Measurements from ENCODE around the gene GALNT17. TPM values are rescaled to one million over a fixed set of nuclear protein-coding genes. Genes with fewer than 3 reads are reported as not detected.

The GALNT17 gene
- total RNA-seq, 1 experiment from 2014 or later: not detected

DNA sequence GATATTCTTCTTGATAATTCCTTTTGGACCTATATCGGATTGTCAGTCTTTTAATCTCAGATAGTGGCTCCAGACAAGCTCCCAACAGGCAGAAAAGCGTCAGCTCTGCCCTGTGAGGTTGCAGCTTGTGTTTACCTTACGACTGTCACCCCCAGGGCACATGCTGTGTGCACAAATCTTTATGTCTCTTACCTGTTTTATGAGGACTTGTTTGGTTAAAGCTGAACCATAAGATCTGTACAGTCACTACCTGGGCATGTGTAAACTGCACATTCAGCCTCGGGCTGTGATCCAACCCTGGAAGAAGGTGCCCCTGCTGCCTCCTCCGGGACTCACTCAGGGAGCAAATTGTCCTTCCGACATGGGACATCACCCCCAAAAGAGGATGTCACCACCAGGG is 119.8 kb downstream of the GALNT17 start:
- H3K27ac ChIP-seq (ENCODE audit: low read length): no peak overlapping the region
- intact Hi-C loops (cut with micrococcal nuclease; ENCODE audit: unreplicated experiment): no loop called here
- ATAC-seq (no peak), DNase-seq (ENCODE audit: low read depth, low spot score) (no peak)
- ChIA-PET POLR2A (no interaction called here), CTCF (no interaction called here)
- no peaks in the 10 kb centered on the region for H3K9me3 ChIP-seq (ENCODE audit: control insufficient read depth, insufficient read depth, low read depth, low read length)
- no TSS peak for BruUV-seq (replicated peaks)
- no peaks in the 10 kb centered on the region for H3K4me1 ChIP-seq (ENCODE audit: control insufficient read depth, insufficient read depth, low read length)
- H3K27me3 ChIP-seq (ENCODE audit: control insufficient read depth, insufficient read depth, low read length): no peaks in the 10 kb centered on the region
- H3K4me3 ChIP-seq (ENCODE audit: low read depth in 2 of 2, low read length in 2 of 2): no peak overlapping the region
- TF ChIP-seq POLR2AphosphoS5 (IDR thresholded peaks at IDR 0.05; ENCODE audit: low read depth, low read length) (no peak), SIN3A (IDR thresholded peaks at IDR 0.05; ENCODE audit: borderline replicate concordance, insufficient read depth, low read depth, low read length) (no peak), TCF7L2 (IDR thresholded peaks at IDR 0.05; ENCODE audit: low read depth, low read length) (no peak)
- TF ChIP-seq, protein P1, sequence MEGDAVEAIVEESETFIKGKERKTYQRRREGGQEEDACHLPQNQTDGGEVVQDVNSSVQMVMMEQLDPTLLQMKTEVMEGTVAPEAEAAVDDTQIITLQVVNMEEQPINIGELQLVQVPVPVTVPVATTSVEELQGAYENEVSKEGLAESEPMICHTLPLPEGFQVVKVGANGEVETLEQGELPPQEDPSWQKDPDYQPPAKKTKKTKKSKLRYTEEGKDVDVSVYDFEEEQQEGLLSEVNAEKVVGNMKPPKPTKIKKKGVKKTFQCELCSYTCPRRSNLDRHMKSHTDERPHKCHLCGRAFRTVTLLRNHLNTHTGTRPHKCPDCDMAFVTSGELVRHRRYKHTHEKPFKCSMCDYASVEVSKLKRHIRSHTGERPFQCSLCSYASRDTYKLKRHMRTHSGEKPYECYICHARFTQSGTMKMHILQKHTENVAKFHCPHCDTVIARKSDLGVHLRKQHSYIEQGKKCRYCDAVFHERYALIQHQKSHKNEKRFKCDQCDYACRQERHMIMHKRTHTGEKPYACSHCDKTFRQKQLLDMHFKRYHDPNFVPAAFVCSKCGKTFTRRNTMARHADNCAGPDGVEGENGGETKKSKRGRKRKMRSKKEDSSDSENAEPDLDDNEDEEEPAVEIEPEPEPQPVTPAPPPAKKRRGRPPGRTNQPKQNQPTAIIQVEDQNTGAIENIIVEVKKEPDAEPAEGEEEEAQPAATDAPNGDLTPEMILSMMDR (IDR thresholded peaks at IDR 0.05): no peak
- TF ChIP-seq, protein P2, sequence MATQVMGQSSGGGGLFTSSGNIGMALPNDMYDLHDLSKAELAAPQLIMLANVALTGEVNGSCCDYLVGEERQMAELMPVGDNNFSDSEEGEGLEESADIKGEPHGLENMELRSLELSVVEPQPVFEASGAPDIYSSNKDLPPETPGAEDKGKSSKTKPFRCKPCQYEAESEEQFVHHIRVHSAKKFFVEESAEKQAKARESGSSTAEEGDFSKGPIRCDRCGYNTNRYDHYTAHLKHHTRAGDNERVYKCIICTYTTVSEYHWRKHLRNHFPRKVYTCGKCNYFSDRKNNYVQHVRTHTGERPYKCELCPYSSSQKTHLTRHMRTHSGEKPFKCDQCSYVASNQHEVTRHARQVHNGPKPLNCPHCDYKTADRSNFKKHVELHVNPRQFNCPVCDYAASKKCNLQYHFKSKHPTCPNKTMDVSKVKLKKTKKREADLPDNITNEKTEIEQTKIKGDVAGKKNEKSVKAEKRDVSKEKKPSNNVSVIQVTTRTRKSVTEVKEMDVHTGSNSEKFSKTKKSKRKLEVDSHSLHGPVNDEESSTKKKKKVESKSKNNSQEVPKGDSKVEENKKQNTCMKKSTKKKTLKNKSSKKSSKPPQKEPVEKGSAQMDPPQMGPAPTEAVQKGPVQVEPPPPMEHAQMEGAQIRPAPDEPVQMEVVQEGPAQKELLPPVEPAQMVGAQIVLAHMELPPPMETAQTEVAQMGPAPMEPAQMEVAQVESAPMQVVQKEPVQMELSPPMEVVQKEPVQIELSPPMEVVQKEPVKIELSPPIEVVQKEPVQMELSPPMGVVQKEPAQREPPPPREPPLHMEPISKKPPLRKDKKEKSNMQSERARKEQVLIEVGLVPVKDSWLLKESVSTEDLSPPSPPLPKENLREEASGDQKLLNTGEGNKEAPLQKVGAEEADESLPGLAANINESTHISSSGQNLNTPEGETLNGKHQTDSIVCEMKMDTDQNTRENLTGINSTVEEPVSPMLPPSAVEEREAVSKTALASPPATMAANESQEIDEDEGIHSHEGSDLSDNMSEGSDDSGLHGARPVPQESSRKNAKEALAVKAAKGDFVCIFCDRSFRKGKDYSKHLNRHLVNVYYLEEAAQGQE (IDR thresholded peaks at IDR 0.05; ENCODE audit: insufficient read depth in 1 of 2, low read depth in 2 of 2, low read length in 1 of 2): no peak
- in situ Hi-C loops (cut with HindIII; ENCODE audit: low pct_unique_long_range_greater_than_20kb, low sequenced_read_pairs): no loop called here
- H3K36me3 ChIP-seq (ENCODE audit: control insufficient read depth, insufficient read depth, low read length): no peaks in the 10 kb centered on the region

DNA sequence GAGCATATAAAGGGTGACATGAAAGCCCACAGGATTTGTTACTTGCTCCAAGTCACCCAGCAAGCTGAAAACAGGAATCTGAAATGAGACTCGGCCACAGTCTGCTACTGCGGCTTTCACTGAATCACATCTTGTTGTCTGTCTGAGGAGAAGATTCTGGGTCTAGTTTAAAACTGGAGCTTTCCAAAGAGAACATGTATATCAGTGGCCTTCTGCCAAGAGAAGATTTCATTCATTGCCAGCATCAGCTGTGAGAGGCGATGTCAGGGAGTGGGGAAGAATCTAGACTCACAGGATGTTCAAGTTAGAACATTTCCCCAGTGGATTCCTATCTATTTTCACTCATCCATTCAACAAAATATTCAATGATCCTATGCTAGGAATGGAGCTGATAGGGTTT is 122.8 kb downstream of the GALNT17 start:
- no peak overlapping the region for H3K27ac ChIP-seq (ENCODE audit: low read length)
- in situ Hi-C loops (cut with HindIII; ENCODE audit: low pct_unique_long_range_greater_than_20kb, low sequenced_read_pairs): no loop called here
- intact Hi-C loops (cut with micrococcal nuclease; ENCODE audit: unreplicated experiment): no loop called here
- no TSS peak for BruUV-seq (replicated peaks)
- H3K36me3 ChIP-seq (ENCODE audit: control insufficient read depth, insufficient read depth, low read length): no peaks in the 10 kb centered on the region
- H3K27me3 ChIP-seq (ENCODE audit: control insufficient read depth, insufficient read depth, low read length): no peaks in the 10 kb centered on the region
- POLR2A ChIA-PET: no interaction called here
- no peak for ATAC-seq
- H3K4me1 ChIP-seq (ENCODE audit: control insufficient read depth, insufficient read depth, low read length): no peaks in the 10 kb centered on the region
- H3K9me3 ChIP-seq (ENCODE audit: control insufficient read depth, insufficient read depth, low read depth, low read length): no peaks in the 10 kb centered on the region
- CTCF ChIA-PET: no interaction called here
- no peak overlapping the region for H3K4me3 ChIP-seq (ENCODE audit: low read depth in 2 of 2, low read length in 2 of 2)
- DNase-seq (ENCODE audit: low read depth, low spot score): no peak
- TF ChIP-seq TCF7L2 (IDR thresholded peaks at IDR 0.05; ENCODE audit: low read depth, low read length) (no peak), SIN3A (IDR thresholded peaks at IDR 0.05; ENCODE audit: borderline replicate concordance, insufficient read depth, low read depth, low read length) (no peak), POLR2AphosphoS5 (IDR thresholded peaks at IDR 0.05; ENCODE audit: low read depth, low read length) (no peak)
- TF ChIP-seq, protein P2 (IDR thresholded peaks at IDR 0.05; ENCODE audit: insufficient read depth in 1 of 2, low read depth in 2 of 2, low read length in 1 of 2): no peak
- TF ChIP-seq, protein P1 (IDR thresholded peaks at IDR 0.05): no peak
